Measurements from ENCODE around the gene GPX2. TPM values are rescaled to one million over a fixed set of nuclear protein-coding genes. Genes with fewer than 3 reads are reported as not detected.

The GPX2 gene
- polyA plus RNA-seq, 3 donors, result 0.22 to 2.2 (median 0.94) TPM

DNA sequence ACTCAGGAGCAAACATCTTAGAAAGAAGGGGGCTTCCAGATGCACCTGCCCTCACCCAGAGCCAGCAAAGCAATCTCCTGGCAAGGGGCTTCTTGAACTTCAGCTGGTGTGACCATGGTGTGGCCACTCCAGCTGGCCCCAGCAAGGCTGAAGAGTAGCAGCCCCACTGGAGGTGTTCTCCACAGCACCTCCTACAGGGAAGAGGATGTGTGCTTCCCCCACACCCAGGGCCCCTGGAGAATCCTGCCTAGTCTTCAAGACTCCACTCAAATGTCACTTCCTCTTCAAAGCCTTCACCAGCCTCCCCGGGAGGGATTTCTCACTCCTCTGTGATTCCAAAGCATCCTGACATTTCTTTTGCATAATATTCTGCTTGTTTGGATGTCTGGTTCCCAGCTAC is 21.1 kb upstream of the GPX2 start:
- no peak for DNase-seq (ENCODE audit: low read depth in 3 of 3, low spot score in 2 of 3)

DNA sequence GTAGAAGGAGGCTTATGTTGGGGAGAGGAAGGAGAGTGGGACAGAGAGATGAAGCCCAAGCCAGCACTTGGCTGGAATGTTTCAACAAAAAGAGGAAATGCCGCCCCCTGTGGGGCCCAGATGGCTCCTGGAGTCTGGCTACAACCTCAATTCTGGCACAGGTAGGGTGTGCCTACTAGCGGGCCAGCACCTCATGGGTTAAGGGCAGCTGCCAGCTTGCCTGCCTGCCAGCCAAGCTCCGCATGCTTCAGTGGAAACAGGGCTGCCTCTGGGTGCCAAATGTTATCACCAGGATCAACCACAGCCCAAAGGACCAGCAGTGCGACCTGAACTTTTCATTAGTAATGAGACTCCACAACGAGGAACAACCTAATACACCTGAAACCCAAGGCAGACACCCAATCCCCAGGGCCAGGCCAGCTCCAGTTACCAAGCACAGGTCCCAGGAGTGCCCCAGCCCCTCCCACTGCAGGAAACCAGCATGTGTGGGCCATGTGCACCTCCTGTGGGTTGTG is 18.3 kb upstream of the GPX2 start:
- DNase-seq (ENCODE audit: low read depth in 3 of 3, low spot score in 2 of 3), result no peak

GRCh38 chr14:64958743-64959142 is 16.2 kb upstream of the GPX2 start:
- DNase-seq (ENCODE audit: low read depth in 3 of 3, low spot score in 2 of 3), result no peak

GRCh38 chr14:64958201-64958600 is 15.7 kb upstream of the GPX2 start:
- DNase-seq (ENCODE audit: low read depth in 3 of 3, low spot score in 2 of 3), result no peak

DNA sequence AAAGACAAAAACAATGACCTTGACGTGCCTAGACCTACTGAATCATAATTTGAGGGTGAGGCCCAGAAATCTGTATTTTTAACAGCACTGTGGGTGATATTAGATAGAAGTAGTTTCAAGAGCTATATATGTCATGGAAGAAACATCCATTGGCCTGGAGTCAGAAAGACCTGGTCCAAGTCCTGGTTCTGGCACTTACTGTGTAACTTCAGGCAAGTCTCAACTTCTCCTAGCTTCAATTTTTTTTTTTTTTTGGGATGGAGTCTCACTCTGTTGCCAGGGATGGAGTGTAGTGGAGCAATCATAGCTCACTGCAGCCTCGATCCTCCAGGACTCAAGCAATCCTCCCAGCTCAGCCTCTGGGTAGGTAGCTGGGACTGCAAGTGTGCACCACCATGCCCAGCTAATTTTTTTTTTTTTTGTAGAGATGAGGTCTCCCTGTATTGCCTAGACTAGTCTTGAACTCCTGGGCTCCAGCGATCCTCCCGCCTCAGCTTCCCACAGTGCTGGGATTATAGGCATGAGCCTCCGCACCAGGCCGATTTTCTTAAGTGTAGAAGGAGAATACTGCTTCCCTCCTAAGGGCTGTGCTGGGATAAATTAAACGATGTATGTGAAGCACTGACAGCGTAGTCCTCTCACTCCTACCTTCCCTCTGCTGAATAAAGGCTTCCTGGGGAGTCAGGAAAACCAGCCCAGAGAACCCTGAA is 14.3 kb upstream of the GPX2 start:
- no peak for DNase-seq (ENCODE audit: low read depth in 3 of 3, low spot score in 2 of 3)

DNA sequence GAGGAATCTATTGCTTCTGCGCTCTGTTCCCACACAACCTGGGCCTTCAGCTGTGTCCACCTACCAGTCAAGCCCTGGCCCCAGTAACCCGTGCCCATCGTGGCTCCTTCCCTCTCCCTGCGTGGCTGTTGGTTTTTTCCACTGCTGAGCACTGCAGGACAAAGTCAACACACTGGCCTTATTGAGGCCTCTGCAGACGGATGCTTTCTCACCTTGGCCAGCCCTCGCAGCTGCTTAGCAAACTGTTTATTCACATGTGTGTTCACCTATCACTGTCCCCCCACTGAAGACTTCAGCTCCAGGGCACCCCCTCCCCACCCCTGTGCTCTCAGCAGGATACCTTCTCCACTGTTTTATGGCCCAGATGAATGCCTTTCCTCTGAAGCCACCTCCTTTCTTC is 12.8 kb upstream of the GPX2 start:
- DNase-seq (ENCODE audit: low read depth in 3 of 3, low spot score in 2 of 3), result no peak

- DNase-seq (ENCODE audit: low read depth in 3 of 3, low spot score in 2 of 3), result no peak
Observed at GRCh38 chr14:64954491-64955240, 12.1 kb upstream of the GPX2 start.

DNA sequence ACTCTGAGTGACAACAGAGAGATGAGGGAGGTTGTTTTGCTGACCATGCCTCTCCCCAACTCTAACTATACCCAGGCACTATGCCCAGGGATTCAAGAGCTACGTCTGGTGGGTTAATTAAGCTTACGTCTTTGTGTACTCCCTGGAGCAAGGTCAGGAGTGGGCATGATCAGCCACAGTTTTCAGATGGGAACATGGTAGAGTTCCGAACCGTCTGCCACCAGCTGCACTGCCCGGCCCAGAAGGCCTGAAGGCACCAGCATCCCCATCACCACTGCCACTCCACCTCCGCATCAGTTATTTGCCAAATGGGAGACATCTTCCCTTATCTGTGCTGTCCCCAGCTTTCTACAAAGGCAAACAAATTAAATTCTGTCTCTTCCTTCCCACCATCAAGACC is 11.1 kb upstream of the GPX2 start:
- no peak for DNase-seq (ENCODE audit: low read depth in 3 of 3, low spot score in 2 of 3)

GRCh38 chr14:64953310-64953654 is 10.7 kb upstream of the GPX2 start:
- no peak for DNase-seq (ENCODE audit: low read depth in 3 of 3, low spot score in 2 of 3)

DNA sequence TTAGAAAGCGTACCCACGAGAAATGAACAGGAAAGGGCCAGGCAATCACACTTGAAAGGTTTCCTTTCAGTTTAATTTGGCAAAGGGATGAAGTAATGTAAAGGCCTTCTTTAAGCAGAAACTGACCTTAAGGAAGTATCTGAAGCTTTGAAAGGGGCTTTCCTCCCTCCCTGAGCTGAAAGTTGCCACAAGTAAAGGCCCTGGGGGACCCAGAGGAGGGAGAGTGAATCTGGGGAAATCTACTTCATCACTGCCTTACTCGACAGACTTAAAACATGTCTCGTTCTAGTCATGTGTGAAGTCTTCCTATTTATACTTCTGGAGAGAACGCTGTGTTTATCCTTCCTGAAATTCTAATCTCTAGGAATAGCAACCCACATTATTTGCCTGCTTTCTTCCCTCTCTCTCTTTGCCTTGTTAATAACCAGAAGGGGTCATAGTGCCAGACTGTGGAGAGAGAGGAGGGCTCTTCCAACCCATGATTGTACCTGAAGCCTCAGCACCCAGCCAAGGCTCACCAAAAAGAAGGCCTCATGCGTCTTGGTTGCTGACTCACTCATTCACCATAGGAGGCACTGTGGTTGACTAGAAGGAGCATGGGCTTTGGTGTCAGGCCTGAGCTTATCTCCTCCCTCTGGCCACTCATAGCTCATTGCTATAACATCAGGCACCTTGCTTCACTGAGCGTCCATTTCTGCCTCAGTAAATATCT is 10.2 kb upstream of the GPX2 start:
- DNase-seq (ENCODE audit: low read depth in 3 of 3, low spot score in 2 of 3), result no peak

DNA sequence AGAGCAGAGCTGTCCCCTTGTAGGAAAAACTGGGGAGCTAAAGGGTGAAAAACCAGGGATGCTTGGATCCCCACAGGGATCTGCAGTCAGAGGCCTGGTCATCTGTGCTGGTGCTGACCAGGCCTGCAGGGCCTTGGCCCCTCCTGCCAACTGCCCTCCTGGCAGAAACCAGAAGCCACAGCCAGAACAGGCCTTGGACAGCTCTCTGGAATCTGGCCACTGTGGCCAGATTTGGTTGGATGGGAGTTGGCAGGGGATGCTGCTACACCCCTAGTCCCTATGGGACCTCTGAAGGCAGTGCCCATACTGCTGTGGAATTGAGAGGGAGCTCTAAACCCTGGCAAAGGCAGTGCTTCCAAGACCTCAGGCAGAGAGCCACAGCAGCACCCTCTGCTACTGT is 9.2 kb upstream of the GPX2 start:
- no peak for DNase-seq (ENCODE audit: low read depth in 3 of 3, low spot score in 2 of 3)

GRCh38 chr14:64951291-64951690 is 8.7 kb upstream of the GPX2 start:
- DNase-seq (ENCODE audit: low read depth in 3 of 3, low spot score in 2 of 3), result no peak

DNA sequence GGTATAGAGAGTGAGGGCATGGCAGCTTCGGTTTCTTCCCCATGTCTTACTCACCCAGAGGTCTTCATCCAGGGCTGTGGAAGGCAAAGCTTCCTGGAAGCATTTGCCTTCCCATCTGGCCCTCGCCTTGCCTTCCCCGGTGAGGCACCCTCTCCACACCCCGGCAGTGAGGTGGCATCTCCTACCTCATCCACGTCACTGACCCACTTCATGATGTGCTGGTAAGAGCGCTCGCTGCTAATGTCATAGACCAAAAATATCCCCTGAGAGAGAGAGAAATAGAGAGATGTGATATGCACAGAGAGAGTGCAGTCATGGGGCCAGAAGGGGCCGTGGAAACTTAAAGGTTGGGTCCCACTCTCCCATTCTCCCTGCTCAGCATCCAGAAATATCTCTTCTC is 8.3 kb upstream of the GPX2 start:
- no peak for DNase-seq (ENCODE audit: low read depth in 3 of 3, low spot score in 2 of 3)

- no peak for DNase-seq (ENCODE audit: low read depth in 3 of 3, low spot score in 2 of 3)
Observed at GRCh38 chr14:64948612-64949210, 6.2 kb upstream of the GPX2 start.

- DNase-seq (ENCODE audit: low read depth in 3 of 3, low spot score in 2 of 3), result no peak
Observed at GRCh38 chr14:64947710-64948611, 5.4 kb upstream of the GPX2 start.

DNA sequence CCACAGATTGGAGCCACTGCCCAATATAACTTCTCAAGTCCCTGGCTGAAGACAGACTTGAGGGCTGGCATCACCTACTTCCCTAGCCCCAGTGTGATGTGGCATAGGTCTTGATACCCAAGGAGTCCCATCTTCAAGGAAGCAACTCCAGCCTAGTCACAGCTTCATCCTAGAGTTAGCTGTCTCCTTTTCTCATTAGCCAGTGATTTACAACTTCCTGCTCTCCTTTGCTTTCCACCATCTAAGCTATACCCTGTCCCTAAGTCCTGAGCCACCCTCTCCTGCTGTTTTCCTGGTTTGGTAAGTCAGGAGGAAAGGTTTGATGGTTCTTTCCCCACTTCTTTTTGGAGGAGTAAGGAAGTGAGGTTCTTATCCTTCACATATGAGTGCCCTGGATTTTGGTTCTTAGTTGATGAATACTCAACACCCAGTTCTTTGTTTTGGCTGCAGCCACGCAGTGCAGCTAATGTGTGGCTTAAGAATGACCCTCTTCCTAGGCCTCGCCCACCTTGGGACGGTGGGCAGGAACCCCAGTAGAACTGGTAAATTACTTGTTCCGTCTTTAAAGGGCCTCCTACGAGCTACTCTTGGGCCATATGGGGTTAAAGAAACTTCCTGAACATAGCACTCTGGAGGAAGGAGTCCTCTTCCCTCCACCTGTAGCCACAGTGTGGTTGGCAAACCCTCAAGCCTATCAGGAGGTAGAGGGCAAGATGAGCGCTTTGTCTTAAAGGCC is 3.9 kb upstream of the GPX2 start:
- no peak for DNase-seq (ENCODE audit: low read depth in 3 of 3, low spot score in 2 of 3)

- no peak for DNase-seq (ENCODE audit: low read depth in 3 of 3, low spot score in 2 of 3)
Observed at GRCh38 chr14:64945431-64946178, 3.1 kb upstream of the GPX2 start.

DNA sequence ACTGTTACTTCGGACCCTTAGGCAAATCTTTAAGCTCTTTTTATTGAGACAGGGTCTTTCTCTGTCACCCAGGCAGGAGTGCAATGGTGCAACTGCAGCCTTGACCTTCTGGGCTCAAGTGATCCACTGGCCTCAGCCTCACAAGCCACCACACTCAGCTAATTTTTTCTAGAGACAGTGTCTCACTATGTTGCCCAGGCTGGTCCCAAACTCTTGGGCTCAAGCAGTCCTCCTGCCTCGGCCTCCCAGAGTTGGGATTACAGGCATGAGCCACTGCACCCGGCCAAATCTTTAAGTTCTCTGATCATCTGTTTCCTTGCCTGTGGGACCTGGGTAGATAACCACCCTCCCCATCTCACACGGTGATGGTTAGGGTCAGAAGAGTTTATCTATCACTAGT is 2.3 kb upstream of the GPX2 start:
- no peak for DNase-seq (ENCODE audit: low read depth in 3 of 3, low spot score in 2 of 3)

- DNase-seq (ENCODE audit: low read depth in 3 of 3, low spot score in 2 of 3), result no peak
Observed at GRCh38 chr14:64944041-64944440, 1.5 kb upstream of the GPX2 start.

Data from right renal cortex interstitium (tissue), 3 donors.